OCI-LY3 (cell line): ENCODE results near the gene SNUPN.
"Not testable (repeated sequence)": the region's sequence is repeated elsewhere in the genome, so short reads cannot be mapped to it uniquely, and the experiment has no call there.

Source experiments
- H2AFZ ChIP-seq: fragments of 200-600, 300-600 bp; shearing (Covaris generic); 2 replicates; pipeline ENCODE4 v1.6.0; 2014; ENCODE audit warnings: antibody characterized with exemption, low read depth, low read length
- H3K27ac ChIP-seq: fragments of 200-600, 300-600 bp; sonication (generic); 2 replicates; pipeline ENCODE4 v1.5.1; 2014; ENCODE audit warnings: mild to moderate bottlenecking, low read length, moderate library complexity, mixed read lengths
- H3K27me3 ChIP-seq: fragments of 200-600, 300-600 bp; sonication (generic); 2 replicates; pipeline ENCODE4 v1.6.1; 2014; ENCODE audit warnings: low read depth, low read length, mixed read lengths
- H3K36me3 ChIP-seq: fragments of 200-600, 300-600 bp; sonication (generic); replicated peaks from 2 replicates; pipeline ENCODE3; 2014; ENCODE audit warnings: low read depth, low read length, mixed read lengths
- H3K4me1 ChIP-seq: fragments of 300-600, 200-600 bp; sonication (generic); 2 replicates; pipeline ENCODE4 v1.6.1; 2014; ENCODE audit warnings: low read length, mixed read lengths
- H3K4me2 ChIP-seq: fragments of 200-600, 300-600 bp; sonication (generic); 2 replicates; pipeline ENCODE4 v1.6.1; 2014; ENCODE audit warnings: low read length, mixed read lengths
- H3K4me3 ChIP-seq: fragments of 300-600, 200-600 bp; sonication (generic); 2 replicates; pipeline ENCODE4 v1.5.1; 2014; ENCODE audit warnings: antibody characterized with exemption, mild to moderate bottlenecking, low read length, moderate library complexity
- H3K79me2 ChIP-seq: fragments of 300-600, 200-600 bp; shearing (Covaris generic); 2 replicates; pipeline ENCODE4 v1.6.1; 2014; ENCODE audit warnings: mild to moderate bottlenecking, low read length, mixed read lengths
- H3K9ac ChIP-seq: fragments of 300-600, 200-600 bp; shearing (Covaris generic); 2 replicates; pipeline ENCODE4 v1.6.0; 2014; ENCODE audit warnings: mild to moderate bottlenecking, low read length, moderate library complexity
- H3K9me3 ChIP-seq: fragments of 200-600, 300-600 bp; shearing (Covaris generic); 2 replicates; pipeline ENCODE4 v1.6.1; 2014; ENCODE audit warnings: low read length, mixed read lengths; ENCODE audit not compliant: insufficient read depth
- H4K20me1 ChIP-seq: fragments of 200-600, 300-600 bp; sonication (generic); 2 replicates; pipeline ENCODE4 v1.6.1; 2016; ENCODE audit warnings: low read length, mixed read lengths; ENCODE audit not compliant: insufficient read depth
- EZH2phosphoT487 ChIP-seq: fragments of 200-600 bp; shearing (Covaris generic); IDR thresholded peaks from 2 replicates; pipeline ENCODE4 v1.6.1; 2018; ENCODE audit warnings: antibody characterized with exemption, mixed run types, low read depth
- TF ChIP-seq, protein P1 (sequence below): fragments of 200-600, 300-600 bp; sonication (generic); IDR thresholded peaks from 2 replicates; pipeline ENCODE4 v1.5.1; 2014; ENCODE audit warnings: antibody characterized with exemption, low read length, low read depth

The SNUPN gene

DNA sequence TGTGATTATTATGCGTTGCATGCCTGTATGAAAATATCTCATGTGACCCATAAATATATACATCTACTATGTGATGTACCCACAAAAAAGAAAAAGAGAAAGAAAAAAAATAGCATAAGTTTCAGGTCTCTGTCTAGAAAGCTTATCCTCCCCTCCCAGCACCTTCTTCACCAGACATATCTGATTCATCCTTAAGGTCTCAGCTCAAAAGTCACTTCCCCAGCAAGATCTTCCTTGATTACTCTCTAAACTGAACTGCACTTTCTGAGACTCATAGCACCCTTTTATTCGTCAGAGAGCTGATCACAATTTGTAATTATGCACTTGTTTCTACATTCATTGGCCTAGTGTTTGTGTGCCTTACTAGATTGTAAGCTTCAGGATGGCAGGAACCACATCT, 35.3 kb downstream of the SNUPN start:
- Histone ChIP-seq H3K36me3 (peaks cover 4% of the 10 kb centered on the region), H3K9ac (no peak overlapping the region), H3K9me3 (no peaks in the 10 kb centered on the region), H3K4me2 (no peak overlapping the region), H3K4me1 (no peaks in the 10 kb centered on the region), H4K20me1 (no peaks in the 10 kb centered on the region), H3K27ac (no peak overlapping the region), H2AFZ (no peak overlapping the region), H3K4me3 (no peak overlapping the region), H3K27me3 (no peaks in the 10 kb centered on the region), H3K79me2 (no peaks in the 10 kb centered on the region)
- TF ChIP-seq, protein P1, sequence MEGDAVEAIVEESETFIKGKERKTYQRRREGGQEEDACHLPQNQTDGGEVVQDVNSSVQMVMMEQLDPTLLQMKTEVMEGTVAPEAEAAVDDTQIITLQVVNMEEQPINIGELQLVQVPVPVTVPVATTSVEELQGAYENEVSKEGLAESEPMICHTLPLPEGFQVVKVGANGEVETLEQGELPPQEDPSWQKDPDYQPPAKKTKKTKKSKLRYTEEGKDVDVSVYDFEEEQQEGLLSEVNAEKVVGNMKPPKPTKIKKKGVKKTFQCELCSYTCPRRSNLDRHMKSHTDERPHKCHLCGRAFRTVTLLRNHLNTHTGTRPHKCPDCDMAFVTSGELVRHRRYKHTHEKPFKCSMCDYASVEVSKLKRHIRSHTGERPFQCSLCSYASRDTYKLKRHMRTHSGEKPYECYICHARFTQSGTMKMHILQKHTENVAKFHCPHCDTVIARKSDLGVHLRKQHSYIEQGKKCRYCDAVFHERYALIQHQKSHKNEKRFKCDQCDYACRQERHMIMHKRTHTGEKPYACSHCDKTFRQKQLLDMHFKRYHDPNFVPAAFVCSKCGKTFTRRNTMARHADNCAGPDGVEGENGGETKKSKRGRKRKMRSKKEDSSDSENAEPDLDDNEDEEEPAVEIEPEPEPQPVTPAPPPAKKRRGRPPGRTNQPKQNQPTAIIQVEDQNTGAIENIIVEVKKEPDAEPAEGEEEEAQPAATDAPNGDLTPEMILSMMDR, result no peak

DNA sequence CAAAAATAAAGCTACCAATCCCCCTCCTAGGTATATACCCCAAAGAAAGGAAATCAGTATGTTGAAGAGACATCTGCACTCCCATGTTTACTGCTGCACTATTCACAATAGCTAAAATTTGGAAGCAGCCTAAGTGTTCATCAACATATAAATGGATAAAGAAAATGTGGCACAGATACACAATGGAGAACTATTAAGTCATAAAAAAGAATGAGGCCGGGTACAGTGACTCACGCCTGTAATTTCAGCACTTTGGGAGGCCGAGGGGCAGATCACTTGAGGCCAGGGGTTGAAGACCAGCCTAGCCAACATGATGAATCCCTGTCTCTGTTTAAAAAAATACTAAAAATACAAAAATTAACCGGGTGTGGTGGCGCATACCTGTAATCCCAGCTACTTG, 36.5 kb downstream of the SNUPN start:
- TF ChIP-seq EZH2phosphoT487, result no peak
- TF ChIP-seq, protein P1, result no peak
- no peaks in the 10 kb centered on the region for H3K4me1 ChIP-seq
- no peak overlapping the region for H3K27ac ChIP-seq
- H2AFZ ChIP-seq, result no peak overlapping the region
- no peaks in the 10 kb centered on the region for H3K9me3 ChIP-seq
- no peak overlapping the region for H3K9ac ChIP-seq
- no peaks in the 10 kb centered on the region for H4K20me1 ChIP-seq
- no peaks in the 10 kb centered on the region for H3K27me3 ChIP-seq
- H3K4me2 ChIP-seq, result no peak overlapping the region
- no peak overlapping the region for H3K4me3 ChIP-seq
- H3K79me2 ChIP-seq, result no peaks in the 10 kb centered on the region
- no peaks in the 10 kb centered on the region for H3K36me3 ChIP-seq

DNA sequence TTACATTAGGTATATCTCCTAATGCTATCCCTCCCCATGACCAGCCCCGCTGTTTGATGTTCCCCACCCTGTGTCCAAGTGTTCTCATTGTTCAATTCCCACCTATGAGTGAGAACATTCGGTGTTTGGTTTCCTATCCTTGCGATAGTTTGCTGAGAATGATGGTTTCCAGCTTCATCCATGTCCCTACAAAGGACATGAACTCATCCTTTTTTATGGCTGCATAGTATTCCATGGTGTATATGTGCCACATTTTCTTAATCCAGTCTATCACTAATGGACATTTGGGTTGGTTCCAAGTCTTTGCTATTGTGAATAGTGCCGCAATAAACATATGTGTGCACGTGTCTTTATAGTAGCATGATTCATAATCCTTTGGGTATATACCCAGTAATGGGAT, 39.1 kb downstream of the SNUPN start:
- not testable (repeated sequence) for H3K4me3 ChIP-seq, H3K36me3 ChIP-seq, H3K79me2 ChIP-seq, H3K9me3 ChIP-seq, H3K9ac ChIP-seq, H3K4me2 ChIP-seq, H2AFZ ChIP-seq, H3K27me3 ChIP-seq, H3K4me1 ChIP-seq, H4K20me1 ChIP-seq, H3K27ac ChIP-seq

DNA sequence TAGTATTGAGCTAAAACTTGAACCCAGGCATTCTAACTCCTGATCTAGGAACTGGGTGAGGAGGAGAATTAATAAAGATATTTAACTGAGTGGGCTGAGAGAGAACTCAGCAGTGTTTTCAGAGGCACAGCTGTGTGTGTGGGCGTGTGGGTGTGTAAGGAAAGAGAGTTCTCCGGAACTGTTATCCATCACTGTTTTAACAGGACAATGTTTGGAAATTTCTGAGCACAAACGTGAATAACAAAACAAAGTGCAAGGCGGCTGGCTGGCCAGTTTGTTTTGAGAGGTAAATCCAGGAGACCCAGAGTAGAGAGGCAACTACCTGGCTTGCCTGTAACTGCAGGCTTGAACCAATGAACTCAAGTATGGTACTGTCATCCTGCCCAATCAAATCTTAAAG, 41.4 kb downstream of the SNUPN start:
- H3K27me3 ChIP-seq, result no peaks in the 10 kb centered on the region
- H3K4me2 ChIP-seq, result no peak overlapping the region
- TF ChIP-seq, protein P1, result no peak
- TF ChIP-seq EZH2phosphoT487, result no peak
- peaks cover 5% of the 10 kb centered on the region for H3K4me1 ChIP-seq
- H3K79me2 ChIP-seq, result peaks cover under 1% of the 10 kb centered on the region; the same call in 1 of the 2 replicates
- H2AFZ ChIP-seq, result no peak overlapping the region
- no peaks in the 10 kb centered on the region for H3K36me3 ChIP-seq
- no peak overlapping the region for H3K4me3 ChIP-seq
- H3K9ac ChIP-seq, result no peak overlapping the region
- H3K27ac ChIP-seq, result no peak overlapping the region
- no peaks in the 10 kb centered on the region for H3K9me3 ChIP-seq
- H4K20me1 ChIP-seq, result no peaks in the 10 kb centered on the region

DNA sequence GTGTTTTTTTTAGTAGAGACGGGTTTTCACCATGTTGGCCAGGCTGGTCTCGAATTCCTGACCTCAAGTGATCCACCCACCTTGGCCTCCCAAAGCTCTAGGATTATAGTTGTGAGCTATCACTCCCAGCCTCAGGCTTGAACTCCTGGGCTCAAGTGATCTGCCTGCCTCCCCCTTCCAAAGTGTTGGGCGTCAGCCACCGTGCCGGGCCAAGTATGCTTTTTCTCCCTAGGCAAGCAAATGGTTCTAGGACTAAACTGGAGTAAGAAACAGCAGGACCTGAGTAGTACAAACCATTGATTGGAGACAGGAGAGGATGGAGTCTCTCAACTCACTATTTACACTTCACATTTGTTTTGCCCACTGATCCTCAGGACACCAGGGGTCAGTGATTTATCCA, 41.8 kb downstream of the SNUPN start:
- Histone ChIP-seq H3K9me3 (no peaks in the 10 kb centered on the region), H3K4me3 (no peak overlapping the region), H3K4me2 (no peak overlapping the region), H3K4me1 (peaks cover 5% of the 10 kb centered on the region), H3K36me3 (no peaks in the 10 kb centered on the region), H3K27me3 (no peaks in the 10 kb centered on the region), H3K79me2 (peaks cover 5% of the 10 kb centered on the region; the same call in 1 of the 2 replicates), H3K9ac (no peak overlapping the region), H2AFZ (no peak overlapping the region), H4K20me1 (no peaks in the 10 kb centered on the region), H3K27ac (no peak overlapping the region)
- no peak for TF ChIP-seq EZH2phosphoT487
- TF ChIP-seq, protein P1, result no peak

DNA sequence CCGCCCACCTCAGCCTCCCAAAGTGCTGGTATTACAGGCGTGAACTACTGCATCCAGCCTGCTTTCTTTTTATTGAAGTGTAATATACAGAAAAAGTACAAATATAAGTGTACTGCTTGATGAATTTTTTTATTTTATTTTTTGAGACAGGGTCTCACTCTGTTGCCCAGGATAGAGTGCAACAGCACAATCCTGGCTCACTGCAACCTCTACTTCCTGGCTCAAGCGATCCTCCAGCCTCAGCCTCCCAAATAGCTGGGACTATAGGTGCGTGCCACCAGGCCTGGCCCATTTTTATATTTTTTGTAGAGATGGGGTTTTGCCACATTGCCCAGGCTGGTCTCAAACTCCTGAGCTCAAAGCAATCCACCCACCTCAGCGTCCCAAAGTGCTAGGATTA, 42.6 kb downstream of the SNUPN start:
- H3K9me3 ChIP-seq, H3K4me3 ChIP-seq, H3K4me1 ChIP-seq, H2AFZ ChIP-seq, H3K27ac ChIP-seq, H3K9ac ChIP-seq, H3K36me3 ChIP-seq, H3K4me2 ChIP-seq, H3K27me3 ChIP-seq, H4K20me1 ChIP-seq: not testable (repeated sequence)
- peaks cover 12% of the 10 kb centered on the region for H3K79me2 ChIP-seq
